Activated CD4-positive, alpha-beta T cell treated with anti-CD3 and anti-CD28 coated beads, Interleukin-2, Interleukin-4, amounts not matched to agents 100 ng/mL and 50 ng/mL, durations not matched to agents 16 hours and 8 hours (primary cell): Measurements from ENCODE around the gene NOS1.
"Not testable (repeated sequence)": the region's sequence is repeated elsewhere in the genome, so short reads cannot be mapped to it uniquely, and the experiment has no call there.

Experiments used
- DNase-seq: peaks from one replicate; pipeline ENCODE4 v3.0.0-alpha.2; 2020; ENCODE audit warnings: low spot score

NOS1 gene

GRCh38 chr12:117361347-117361751 lies at the start of gene NOS1:
Gene NOS1 (minus strand): TSS chr12:117361626. CDS start chr12:117331069, 30,557 bp downstream.
- DNase-seq = no peak

- no peak for DNase-seq
These were observed 47.9 kb upstream of the NOS1 start for GRCh38 chr12:117409286-117409685.

GRCh38 chr12:117408161-117408791 lies 46.9 kb upstream of the NOS1 start:
- no peak for DNase-seq

GRCh38 chr12:117404940-117405339 lies 43.5 kb upstream of the NOS1 start:
- DNase-seq = no peak

- DNase-seq = no peak
These were observed 42.9 kb upstream of the NOS1 start for GRCh38 chr12:117404203-117404853.

GRCh38 chr12:117403586-117404139 lies 42.2 kb upstream of the NOS1 start:
- no peak for DNase-seq

GRCh38 chr12:117402363-117402762 lies 40.9 kb upstream of the NOS1 start:
- DNase-seq = no peak

- DNase-seq = no peak
These were observed 39.5 kb upstream of the NOS1 start for GRCh38 chr12:117400912-117401311.

- DNase-seq = not testable (repeated sequence)
These were observed 37.1 kb upstream of the NOS1 start for GRCh38 chr12:117398482-117398881.

GRCh38 chr12:117395766-117396165 lies 34.3 kb upstream of the NOS1 start:
- no peak for DNase-seq

GRCh38 chr12:117394491-117394890 lies 33.1 kb upstream of the NOS1 start:
- no peak for DNase-seq

GRCh38 chr12:117393656-117394055 lies 32.2 kb upstream of the NOS1 start:
- no peak for DNase-seq

- no peak for DNase-seq
These were observed 29.4 kb upstream of the NOS1 start for GRCh38 chr12:117390866-117391265.

GRCh38 chr12:117388951-117389446 lies 27.6 kb upstream of the NOS1 start:
- DNase-seq = no peak

- no peak for DNase-seq
These were observed 26.4 kb upstream of the NOS1 start for GRCh38 chr12:117387832-117388231.

GRCh38 chr12:117384735-117385134 lies 23.3 kb upstream of the NOS1 start:
- DNase-seq = no peak

- DNase-seq = no peak
These were observed 18.7 kb upstream of the NOS1 start for GRCh38 chr12:117380083-117380482.

GRCh38 chr12:117377758-117378157 lies 16.3 kb upstream of the NOS1 start:
- no peak for DNase-seq

- DNase-seq = no peak
These were observed 9.2 kb upstream of the NOS1 start for GRCh38 chr12:117370588-117370987.

- DNase-seq = not testable (repeated sequence)
These were observed 8.6 kb upstream of the NOS1 start for GRCh38 chr12:117370000-117370399.

GRCh38 chr12:117367006-117367638 lies 5.7 kb upstream of the NOS1 start:
- DNase-seq = peak; percentile 73

GRCh38 chr12:117365049-117365616 lies 3.7 kb upstream of the NOS1 start:
- DNase-seq = no peak
